ENCODE data around the gene KCNK17.

The KCNK17 gene

GRCh38 chr6:39314273-39314795 lies at the start of gene KCNK17:
Gene KCNK17 (minus strand): TSS chr6:39314419. CDS start chr6:39314320, 99 bp downstream.
- no peak for DNase-seq (ENCODE audit: low read depth, low spot score)

- DNase-seq (ENCODE audit: low read depth, low spot score), result no peak
These were observed 49.1 kb upstream of the KCNK17 start for GRCh38 chr6:39363280-39363679.

GRCh38 chr6:39362487-39362865 lies 48.3 kb upstream of the KCNK17 start:
- no peak for DNase-seq (ENCODE audit: low read depth, low spot score)

- peak; percentile 85 for DNase-seq (ENCODE audit: low read depth, low spot score)
These were observed 47.7 kb upstream of the KCNK17 start for GRCh38 chr6:39361657-39362486.

- DNase-seq (ENCODE audit: low read depth, low spot score), result no peak
These were observed 46.2 kb upstream of the KCNK17 start for GRCh38 chr6:39360378-39360777.

GRCh38 chr6:39357998-39358686 lies 43.9 kb upstream of the KCNK17 start:
- peak; percentile 60 for DNase-seq (ENCODE audit: low read depth, low spot score)

GRCh38 chr6:39353698-39354315 lies 39.6 kb upstream of the KCNK17 start:
- no peak for DNase-seq (ENCODE audit: low read depth, low spot score)

- no peak for DNase-seq (ENCODE audit: low read depth, low spot score)
These were observed 36.7 kb upstream of the KCNK17 start for GRCh38 chr6:39350723-39351505.

- no peak for DNase-seq (ENCODE audit: low read depth, low spot score)
These were observed 34.5 kb upstream of the KCNK17 start for GRCh38 chr6:39348740-39349139.

GRCh38 chr6:39347906-39348585 lies 33.8 kb upstream of the KCNK17 start:
- peak; percentile 84 for DNase-seq (ENCODE audit: low read depth, low spot score)

GRCh38 chr6:39347206-39347605 lies 33.0 kb upstream of the KCNK17 start:
- no peak for DNase-seq (ENCODE audit: low read depth, low spot score)

- DNase-seq (ENCODE audit: low read depth, low spot score), result peak; percentile 31
These were observed 30.6 kb upstream of the KCNK17 start for GRCh38 chr6:39344821-39345280.

GRCh38 chr6:39343396-39343870 lies 29.2 kb upstream of the KCNK17 start:
- no peak for DNase-seq (ENCODE audit: low read depth, low spot score)

GRCh38 chr6:39342692-39343395 lies 28.6 kb upstream of the KCNK17 start:
- DNase-seq (ENCODE audit: low read depth, low spot score), result no peak

GRCh38 chr6:39341937-39342336 lies 27.7 kb upstream of the KCNK17 start:
- DNase-seq (ENCODE audit: low read depth, low spot score), result no peak

- no peak for DNase-seq (ENCODE audit: low read depth, low spot score)
These were observed 27.1 kb upstream of the KCNK17 start for GRCh38 chr6:39341352-39341751.

- DNase-seq (ENCODE audit: low read depth, low spot score), result peak; percentile 42
These were observed 25.8 kb upstream of the KCNK17 start for GRCh38 chr6:39339868-39340550.

- no peak for DNase-seq (ENCODE audit: low read depth, low spot score)
These were observed 25.1 kb upstream of the KCNK17 start for GRCh38 chr6:39339096-39339867.

GRCh38 chr6:39338397-39338796 lies 24.2 kb upstream of the KCNK17 start:
- DNase-seq (ENCODE audit: low read depth, low spot score), result no peak

All from astrocyte of the hippocampus (primary cell).